ENCODE measurements around the gene NUP93. TPM values are rescaled to one million over a fixed set of nuclear protein-coding genes. Genes with fewer than 3 reads are reported as not detected.

The NUP93 gene
- total RNA-seq, 4 donors from 2014 or later = 12.9 to 30.7 (median 23.0) TPM

- H3K4me3 ChIP-seq = no peak overlapping the region
- H3K27ac ChIP-seq = no peak overlapping the region
- no peak for ATAC-seq
- intact Hi-C loops (cut with DNase I; ENCODE audit: low total_unique reads) = no loop called here
- no peaks in the 10 kb centered on the region for H3K4me1 ChIP-seq
- H3K36me3 ChIP-seq = no peaks in the 10 kb centered on the region
- in situ Hi-C loops (cut with MboI; ENCODE audit: low sequenced_read_pairs in 4 of 4) = loop anchor here in 2 of 4 donors (10.0 kb wide), 2 partner anchors 76 to 166 kb away; no protein-coding TSS in a partner anchor
- no peak for TF ChIP-seq POLR2A (IDR thresholded peaks at IDR 0.05)
- no peak for TF ChIP-seq CTCF (IDR thresholded peaks at IDR 0.05 in 4 of 5, conservative IDR thresholded peaks at IDR 0.05 in 1 of 5)
- H3K9me3 ChIP-seq = no peaks in the 10 kb centered on the region
- H3K27me3 ChIP-seq = no peaks in the 10 kb centered on the region
- DNase-seq = no peak
Observed at GRCh38 chr16:56879276-56879675, 149.3 kb downstream of the NUP93 start.

- DNase-seq (no peak), ATAC-seq (no peak)
- Histone ChIP-seq H3K9me3 (no peaks in the 10 kb centered on the region), H3K27ac (no peak overlapping the region), H3K4me1 (no peaks in the 10 kb centered on the region), H3K36me3 (no peaks in the 10 kb centered on the region), H3K4me3 (no peak overlapping the region), H3K27me3 (no peaks in the 10 kb centered on the region)
- in situ Hi-C loops (cut with MboI; ENCODE audit: low sequenced_read_pairs in 4 of 4) = no loop called here
- intact Hi-C loops (cut with DNase I; ENCODE audit: low total_unique reads) = no loop called here
- TF ChIP-seq CTCF (IDR thresholded peaks at IDR 0.05 in 4 of 5, conservative IDR thresholded peaks at IDR 0.05 in 1 of 5) (no peak), POLR2A (IDR thresholded peaks at IDR 0.05) (no peak)
Observed at GRCh38 chr16:56880176-56880575, 150.2 kb downstream of the NUP93 start.

- no peak for TF ChIP-seq POLR2A (IDR thresholded peaks at IDR 0.05)
- no peak for TF ChIP-seq CTCF (IDR thresholded peaks at IDR 0.05 in 4 of 5, conservative IDR thresholded peaks at IDR 0.05 in 1 of 5)
- intact Hi-C loops (cut with DNase I; ENCODE audit: low total_unique reads) (no loop called here), in situ Hi-C loops (cut with MboI; ENCODE audit: low sequenced_read_pairs in 4 of 4) (no loop called here)
- DNase-seq (no peak), ATAC-seq (no peak)
- H3K4me1 ChIP-seq = no peaks in the 10 kb centered on the region
- no peak overlapping the region for H3K27ac ChIP-seq
- no peaks in the 10 kb centered on the region for H3K27me3 ChIP-seq
- no peaks in the 10 kb centered on the region for H3K36me3 ChIP-seq
- H3K4me3 ChIP-seq = no peak overlapping the region
- H3K9me3 ChIP-seq = no peaks in the 10 kb centered on the region
Observed at GRCh38 chr16:56880685-56881084, 150.8 kb downstream of the NUP93 start.

- TF ChIP-seq CTCF (IDR thresholded peaks at IDR 0.05 in 4 of 5, conservative IDR thresholded peaks at IDR 0.05 in 1 of 5) (no peak), POLR2A (IDR thresholded peaks at IDR 0.05) (no peak)
- DNase-seq (no peak), ATAC-seq (no peak)
Observed at GRCh38 chr16:56882077-56882800, 152.3 kb downstream of the NUP93 start.

More at GRCh38 chr16:56882077-56882800, 152.3 kb downstream of the NUP93 start:
- Histone ChIP-seq H3K9me3 (no peaks in the 10 kb centered on the region), H3K36me3 (no peaks in the 10 kb centered on the region), H3K4me3 (no peak overlapping the region), H3K4me1 (no peaks in the 10 kb centered on the region), H3K27ac (no peak overlapping the region), H3K27me3 (no peaks in the 10 kb centered on the region)
- intact Hi-C loops (cut with DNase I; ENCODE audit: low total_unique reads) = no loop called here
- in situ Hi-C loops (cut with MboI; ENCODE audit: low sequenced_read_pairs in 4 of 4) = no loop called here
